ENCODE measurements around the gene NODAL.

DNA sequence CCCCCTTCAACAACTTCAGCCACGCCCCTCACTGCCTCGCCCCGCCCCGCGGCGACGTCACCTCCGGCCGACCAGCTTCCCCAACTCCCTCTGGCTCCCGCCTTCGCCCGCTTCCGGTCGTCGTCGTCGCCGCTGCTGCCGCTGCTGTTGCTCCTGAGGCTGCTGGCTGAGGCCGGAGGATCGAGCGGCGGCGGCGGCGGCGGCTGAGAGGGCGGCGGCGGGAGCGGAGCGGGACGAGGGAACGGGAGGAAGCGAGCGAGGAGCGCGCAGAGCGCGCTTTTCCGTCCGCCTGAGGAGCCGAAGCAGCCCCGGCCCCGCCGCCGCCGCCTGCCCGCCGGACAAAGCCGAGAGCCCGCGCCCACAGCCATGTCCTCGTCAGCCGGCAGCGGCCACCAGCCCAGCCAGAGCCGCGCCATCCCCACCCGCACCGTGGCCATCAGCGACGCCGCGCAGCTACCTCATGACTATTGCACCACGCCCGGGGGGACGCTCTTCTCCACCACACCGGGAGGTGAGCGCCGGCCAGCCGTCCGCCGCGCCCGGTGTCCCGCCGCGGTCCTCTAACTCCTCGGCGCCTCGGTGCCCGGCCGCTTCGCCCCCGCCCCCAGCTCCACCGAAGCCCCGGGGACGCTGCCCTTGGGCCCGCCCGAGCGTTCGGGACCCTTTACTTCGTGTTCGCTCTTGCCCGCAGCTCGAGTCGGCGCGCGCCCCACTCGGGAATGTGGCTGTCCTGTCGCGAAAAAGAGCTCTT is 37.3 kb downstream of the NODAL start, which contains the start of gene EIF4EBP2:
- TF ChIP-seq CTCF (tag by site-specific recombination; IDR thresholded peaks at IDR 0.05) (no peak), ZNF37A (tag by site-specific recombination; IDR thresholded peaks at IDR 0.05) (no peak), ZNF274 (IDR thresholded peaks at IDR 0.05; ENCODE audit: low read length) (no peak), ZNF274 (tag by site-specific recombination; IDR thresholded peaks at IDR 0.05; ENCODE audit: borderline replicate concordance) (no peak), KLF10 (tag by site-specific recombination; IDR thresholded peaks at IDR 0.05) (no peak), GLI4 (tag by site-specific recombination; IDR thresholded peaks at IDR 0.05) (no peak), KLF9 (tag by site-specific recombination; IDR thresholded peaks at IDR 0.05; ENCODE audit: low read depth) (peak; percentile 99), PRDM4 (tag by site-specific recombination; IDR thresholded peaks at IDR 0.05) (no peak), GLIS2 (tag by site-specific recombination; IDR thresholded peaks at IDR 0.05) (no peak; the same call in 1 of the 2 replicates), ZNF549 (tag by site-specific recombination; IDR thresholded peaks at IDR 0.05) (no peak)
- TF ChIP-seq, protein P1, sequence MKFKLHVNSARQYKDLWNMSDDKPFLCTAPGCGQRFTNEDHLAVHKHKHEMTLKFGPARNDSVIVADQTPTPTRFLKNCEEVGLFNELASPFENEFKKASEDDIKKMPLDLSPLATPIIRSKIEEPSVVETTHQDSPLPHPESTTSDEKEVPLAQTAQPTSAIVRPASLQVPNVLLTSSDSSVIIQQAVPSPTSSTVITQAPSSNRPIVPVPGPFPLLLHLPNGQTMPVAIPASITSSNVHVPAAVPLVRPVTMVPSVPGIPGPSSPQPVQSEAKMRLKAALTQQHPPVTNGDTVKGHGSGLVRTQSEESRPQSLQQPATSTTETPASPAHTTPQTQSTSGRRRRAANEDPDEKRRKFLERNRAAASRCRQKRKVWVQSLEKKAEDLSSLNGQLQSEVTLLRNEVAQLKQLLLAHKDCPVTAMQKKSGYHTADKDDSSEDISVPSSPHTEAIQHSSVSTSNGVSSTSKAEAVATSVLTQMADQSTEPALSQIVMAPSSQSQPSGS (tag by site-specific recombination; IDR thresholded peaks at IDR 0.05; ENCODE audit: low read depth), result 0 out of 2 replicates have a peak, but pooled peaks have one; percentile 47

Data from HEK293 (cell line).